Right atrium auricular region (tissue), 2 donors: ENCODE measurements around the gene ODAD2. TPM values are rescaled to one million over a fixed set of nuclear protein-coding genes. Genes with fewer than 3 reads are reported as not detected.

Source experiments
- DNase-seq: peaks from one replicate; pipeline ENCODE4 v3.0.0-alpha.2; 2019; ENCODE audit warnings: low spot score
- H3K27ac ChIP-seq, 2 donors: fragments of 200-600 bp; sonication (generic); 1 replicate in 1 of 2; 2 replicates in 1 of 2; pipeline ENCODE4 v1.5.1; 2016 to 2019
- H3K27me3 ChIP-seq, 2 donors: fragments of 200-600 bp; sonication (generic); one replicate each; pipeline versions ENCODE4 v1.5.1 to v1.6.0; 2017 to 2019
- H3K36me3 ChIP-seq: fragments of 200-600 bp; sonication (generic); one replicate; pipeline ENCODE4 v1.5.1; 2016
- H3K4me1 ChIP-seq, 2 donors: fragments of 200-600 bp; sonication (generic); one replicate each; pipeline versions ENCODE4 v1.5.1 to v1.6.0; 2017 to 2019
- H3K4me3 ChIP-seq, 2 donors: fragments of 200-600 bp; sonication (generic); 1 replicate in 1 of 2; 2 replicates in 1 of 2; pipeline ENCODE4 v1.5.1; 2017 to 2019; ENCODE audit warnings: mild to moderate bottlenecking in 1 of 2, moderate library complexity in 1 of 2
- H3K9me3 ChIP-seq, 2 donors: fragments of 200-600 bp; sonication (generic); one replicate each; pipeline ENCODE4 v1.5.1; 2019
- total RNA-seq, 2 donors: library from RNA; depleted of rRNA; stranded (reverse); fragments of >200 nt; gene quantifications; one replicate each; pipeline ENCODE4 v1.1.0, GENCODE V29; 2016
- TF ChIP-seq, protein P1 (sequence below), 2 donors: fragments of 200-600 bp; sonication (generic); IDR thresholded peaks; one replicate each; pipeline ENCODE4 v1.5.1; 2019; ENCODE audit warnings: antibody characterized with exemption in 2 of 2

The ODAD2 gene
- total RNA-seq, 2 donors from 2014 or later, result 0.08 to 0.15 TPM

GRCh38 chr10:27833792-27834191, 165.1 kb downstream of the ODAD2 start:
- DNase-seq, result no peak
- H3K4me1 ChIP-seq, result no peaks in the 10 kb centered on the region
- TF ChIP-seq, protein P1, sequence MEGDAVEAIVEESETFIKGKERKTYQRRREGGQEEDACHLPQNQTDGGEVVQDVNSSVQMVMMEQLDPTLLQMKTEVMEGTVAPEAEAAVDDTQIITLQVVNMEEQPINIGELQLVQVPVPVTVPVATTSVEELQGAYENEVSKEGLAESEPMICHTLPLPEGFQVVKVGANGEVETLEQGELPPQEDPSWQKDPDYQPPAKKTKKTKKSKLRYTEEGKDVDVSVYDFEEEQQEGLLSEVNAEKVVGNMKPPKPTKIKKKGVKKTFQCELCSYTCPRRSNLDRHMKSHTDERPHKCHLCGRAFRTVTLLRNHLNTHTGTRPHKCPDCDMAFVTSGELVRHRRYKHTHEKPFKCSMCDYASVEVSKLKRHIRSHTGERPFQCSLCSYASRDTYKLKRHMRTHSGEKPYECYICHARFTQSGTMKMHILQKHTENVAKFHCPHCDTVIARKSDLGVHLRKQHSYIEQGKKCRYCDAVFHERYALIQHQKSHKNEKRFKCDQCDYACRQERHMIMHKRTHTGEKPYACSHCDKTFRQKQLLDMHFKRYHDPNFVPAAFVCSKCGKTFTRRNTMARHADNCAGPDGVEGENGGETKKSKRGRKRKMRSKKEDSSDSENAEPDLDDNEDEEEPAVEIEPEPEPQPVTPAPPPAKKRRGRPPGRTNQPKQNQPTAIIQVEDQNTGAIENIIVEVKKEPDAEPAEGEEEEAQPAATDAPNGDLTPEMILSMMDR (IDR thresholded peaks at IDR 0.05), result no peak
- no peaks in the 10 kb centered on the region for H3K36me3 ChIP-seq
- H3K9me3 ChIP-seq, result no peaks in the 10 kb centered on the region
- H3K27me3 ChIP-seq, result no peaks in the 10 kb centered on the region
- H3K27ac ChIP-seq, result no peak overlapping the region
- H3K4me3 ChIP-seq, result no peak overlapping the region

DNA sequence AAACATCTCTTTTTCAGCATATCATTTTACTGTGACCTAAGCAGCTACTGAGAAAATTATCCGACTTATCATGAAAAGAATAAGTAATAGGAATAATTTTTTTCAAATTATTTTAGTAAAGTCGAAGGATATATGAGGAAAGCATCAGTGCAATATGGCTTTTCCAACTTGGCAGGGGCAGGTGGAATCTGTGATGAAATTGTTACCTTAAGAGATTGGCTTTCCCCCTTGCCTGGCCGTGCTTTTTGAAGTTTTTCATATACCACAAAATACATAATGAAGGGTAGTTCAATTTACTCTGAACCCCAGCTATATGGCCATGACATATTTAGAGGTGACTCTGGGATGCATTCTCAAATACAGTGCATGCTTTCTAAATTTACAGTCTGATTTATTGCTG, 166.1 kb downstream of the ODAD2 start:
- no peak overlapping the region for H3K27ac ChIP-seq
- TF ChIP-seq, protein P1 (IDR thresholded peaks at IDR 0.05), result no peak
- no peaks in the 10 kb centered on the region for H3K27me3 ChIP-seq
- no peaks in the 10 kb centered on the region for H3K9me3 ChIP-seq
- DNase-seq, result no peak
- no peaks in the 10 kb centered on the region for H3K36me3 ChIP-seq
- no peak overlapping the region for H3K4me3 ChIP-seq
- H3K4me1 ChIP-seq, result no peaks in the 10 kb centered on the region

- TF ChIP-seq, protein P1 (IDR thresholded peaks at IDR 0.05), result no peak
- no peaks in the 10 kb centered on the region for H3K4me1 ChIP-seq
- no peak overlapping the region for H3K27ac ChIP-seq
Measured at GRCh38 chr10:27826369-27826768, 172.5 kb downstream of the ODAD2 start.

GRCh38 chr10:27822301-27822700, 176.6 kb downstream of the ODAD2 start:
- DNase-seq, result no peak

More at GRCh38 chr10:27826369-27826768, 172.5 kb downstream of the ODAD2 start:
- no peak for DNase-seq
- Histone ChIP-seq H3K9me3 (peaks cover 0 to 10% of the 10 kb centered on the region in 2 donors), H3K36me3 (no peaks in the 10 kb centered on the region), H3K4me3 (no peak overlapping the region), H3K27me3 (no peaks in the 10 kb centered on the region)

DNA sequence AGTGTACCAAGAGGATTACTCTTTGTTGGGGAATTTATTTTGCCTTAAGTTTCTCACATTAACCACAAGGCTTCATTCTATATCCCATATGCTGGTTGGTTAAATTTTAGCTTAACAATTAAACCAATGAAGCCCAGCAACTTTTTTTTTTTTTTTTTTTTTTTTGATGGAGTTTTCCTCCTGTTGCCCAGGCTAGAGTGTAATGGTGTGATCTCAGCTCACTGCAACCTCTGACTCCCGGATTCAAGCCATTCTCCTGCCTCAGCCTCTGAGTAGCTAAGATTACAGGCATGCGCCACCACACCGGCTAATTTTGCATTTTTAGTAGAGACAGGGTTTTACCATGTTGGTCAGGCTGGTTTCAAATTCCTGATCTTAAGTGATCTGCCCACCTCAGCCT, 178.2 kb downstream of the ODAD2 start:
- Histone ChIP-seq H3K4me1 (peaks cover 0 to 9% of the 10 kb centered on the region in 2 donors), H3K36me3 (no peaks in the 10 kb centered on the region), H3K4me3 (no peak overlapping the region), H3K9me3 (peaks cover 0 to 10% of the 10 kb centered on the region in 2 donors), H3K27me3 (no peaks in the 10 kb centered on the region), H3K27ac (peak overlapping the region in 1 of 2 donors; percentile 63)
- TF ChIP-seq, protein P1 (IDR thresholded peaks at IDR 0.05), result no peak
- no peak for DNase-seq

More at GRCh38 chr10:27822301-27822700, 176.6 kb downstream of the ODAD2 start:
- H3K4me1 ChIP-seq, result peaks cover 0 to 9% of the 10 kb centered on the region in 2 donors
- peaks cover 0 to 10% of the 10 kb centered on the region in 2 donors for H3K9me3 ChIP-seq
- H3K27me3 ChIP-seq, result no peaks in the 10 kb centered on the region
- TF ChIP-seq, protein P1 (IDR thresholded peaks at IDR 0.05), result no peak
- no peak overlapping the region for H3K4me3 ChIP-seq
- H3K27ac ChIP-seq, result no peak overlapping the region
- H3K36me3 ChIP-seq, result no peaks in the 10 kb centered on the region
